A549 treated with ZK216348 at 1 μM for 4 hours (cell line): ENCODE measurements around the gene PORCN. TPM values are rescaled to one million over a fixed set of nuclear protein-coding genes. Genes with fewer than 3 reads are reported as not detected.

ENCODE experiments used
- total RNA-seq: library from RNA; stranded (reverse); fragments of 200-300 nt; extraction: Qiagen RNA extraction; gene quantifications from 5 replicates; pipeline ENCODE4 v1.2.3, GENCODE V29; 2022; ENCODE audit warnings: low read depth

PORCN gene
- total RNA-seq: 12.4 to 19.4 TPM (median 18.0 TPM) in 5 replicates

DNA sequence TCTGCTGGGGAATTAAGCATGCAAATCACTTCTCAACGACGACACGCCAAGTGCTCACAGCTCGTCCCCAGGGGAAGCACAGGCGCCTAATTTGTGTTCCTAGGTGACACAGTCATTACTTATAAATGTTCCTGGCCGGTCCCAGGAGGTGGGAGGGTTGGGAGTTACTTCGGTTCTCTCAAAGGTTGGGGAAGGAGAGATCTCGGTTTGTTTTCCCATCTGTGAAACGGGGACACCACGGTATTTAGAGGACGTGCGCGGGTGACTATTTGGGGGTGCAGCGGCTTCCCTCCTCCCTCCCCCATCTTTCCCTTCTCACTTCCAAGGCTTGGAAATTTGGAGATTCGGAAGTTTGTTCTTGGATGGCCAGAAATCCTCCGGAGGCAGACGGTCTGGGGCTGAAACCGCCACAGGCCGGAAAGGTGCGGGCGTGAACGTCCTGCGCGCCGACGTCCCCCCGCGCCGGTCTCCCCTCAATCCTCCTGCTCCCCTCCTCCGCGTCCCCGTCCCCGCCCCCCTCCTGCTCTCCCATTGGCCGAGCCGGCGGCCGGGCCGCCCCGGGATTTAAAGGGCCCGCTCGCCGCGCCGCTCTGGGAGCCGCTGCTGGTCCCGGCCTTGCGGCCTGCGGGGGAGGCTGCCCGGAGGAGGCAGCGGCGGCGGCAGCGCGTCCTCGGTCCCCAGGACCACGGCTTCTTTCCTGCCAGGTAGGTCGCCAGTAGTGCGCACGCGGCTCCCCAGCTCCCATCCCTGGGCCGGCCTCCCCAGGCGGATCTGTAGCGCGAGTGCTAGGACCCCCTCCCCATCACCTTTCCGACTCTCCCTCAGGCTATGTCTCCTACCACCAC lies at the start of gene PORCN:
Gene PORCN (plus strand): TSS at position 593 of the 845 bp plus-strand sequence. CDS start 829 bp downstream, outside the sequence.

DNA sequence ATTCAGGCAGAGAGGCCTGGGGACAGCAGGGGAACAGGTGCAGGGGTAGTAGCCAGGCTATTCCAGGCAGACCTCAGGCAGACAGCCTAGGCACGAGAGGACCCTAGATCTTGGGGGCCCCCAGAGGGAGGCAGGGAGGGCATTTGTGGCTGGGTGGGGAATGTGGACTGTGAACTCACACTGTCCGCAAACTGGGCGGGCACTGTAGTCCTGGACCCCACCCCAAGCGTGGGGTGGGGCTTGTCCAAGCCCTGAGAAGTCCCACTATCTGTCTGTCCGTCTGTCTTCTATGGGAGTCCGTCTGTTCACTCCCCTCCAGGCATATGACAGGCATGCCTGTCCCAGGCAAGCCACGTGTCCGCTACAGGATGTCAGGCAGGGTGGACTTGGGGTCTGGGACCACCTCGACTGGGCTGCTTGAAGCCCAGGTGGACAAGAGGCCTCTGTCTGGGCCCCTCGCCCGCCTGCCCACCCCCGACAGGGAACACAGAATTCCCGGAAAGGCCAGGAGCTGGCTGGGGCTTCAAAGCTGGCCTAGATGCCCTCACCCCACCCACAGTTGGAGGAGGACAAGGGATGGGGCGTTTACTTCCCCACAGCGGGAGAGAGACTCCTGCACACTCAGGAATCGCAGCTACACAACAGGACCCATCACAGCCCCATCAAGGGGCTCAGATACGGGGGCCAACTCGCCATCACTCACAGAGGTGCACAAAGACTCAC lies 38.5 kb upstream of the PORCN start, which contains the start of gene SLC38A5:
Gene SLC38A5 (minus strand): TSS at position 151 of the 723 bp plus-strand sequence. CDS start 2,336 bp downstream, outside the sequence.

DNA sequence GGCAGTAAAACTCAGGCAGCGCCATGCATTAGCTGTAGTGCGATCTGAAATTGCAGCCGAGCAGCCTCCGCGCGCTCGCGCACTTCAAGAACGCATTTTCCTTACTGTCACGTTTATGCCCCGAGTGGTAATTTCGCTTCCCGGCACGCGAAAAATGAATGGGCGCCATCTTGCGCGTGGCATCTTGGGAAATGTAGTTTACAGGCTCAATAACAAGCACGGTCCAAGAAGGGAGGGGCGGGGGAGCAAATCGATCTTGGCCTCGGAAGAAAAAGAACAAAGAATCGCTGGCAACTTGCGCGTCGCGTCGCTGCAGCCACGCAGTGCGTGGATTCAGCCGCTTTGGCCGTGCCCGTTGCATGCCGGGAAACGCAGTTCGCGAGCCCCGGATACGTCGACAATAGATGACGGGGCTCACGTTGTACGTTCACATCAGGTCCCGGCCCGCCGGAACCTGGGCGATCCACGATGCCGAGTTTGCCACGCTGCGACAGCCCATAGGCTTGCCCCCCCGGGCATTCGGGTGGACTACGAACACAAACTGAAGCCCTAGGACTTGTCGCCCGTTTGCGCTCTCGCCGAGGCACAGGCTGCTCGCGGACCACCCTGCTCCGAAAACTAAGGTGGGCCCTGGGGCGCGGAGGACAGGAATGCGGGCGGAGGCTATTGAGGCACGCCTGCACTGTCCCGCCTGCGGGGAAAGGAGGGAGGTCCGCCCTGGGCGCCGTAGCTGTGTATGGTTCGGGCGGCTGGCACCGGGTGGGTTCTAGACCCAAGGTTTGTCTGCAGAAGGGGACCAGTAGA lies 32.8 kb upstream of the PORCN start, which contains the start of gene FTSJ1:
Gene FTSJ1 (plus strand): TSS at position 426 of the 804 bp plus-strand sequence. CDS start 1,849 bp downstream, outside the sequence.

DNA sequence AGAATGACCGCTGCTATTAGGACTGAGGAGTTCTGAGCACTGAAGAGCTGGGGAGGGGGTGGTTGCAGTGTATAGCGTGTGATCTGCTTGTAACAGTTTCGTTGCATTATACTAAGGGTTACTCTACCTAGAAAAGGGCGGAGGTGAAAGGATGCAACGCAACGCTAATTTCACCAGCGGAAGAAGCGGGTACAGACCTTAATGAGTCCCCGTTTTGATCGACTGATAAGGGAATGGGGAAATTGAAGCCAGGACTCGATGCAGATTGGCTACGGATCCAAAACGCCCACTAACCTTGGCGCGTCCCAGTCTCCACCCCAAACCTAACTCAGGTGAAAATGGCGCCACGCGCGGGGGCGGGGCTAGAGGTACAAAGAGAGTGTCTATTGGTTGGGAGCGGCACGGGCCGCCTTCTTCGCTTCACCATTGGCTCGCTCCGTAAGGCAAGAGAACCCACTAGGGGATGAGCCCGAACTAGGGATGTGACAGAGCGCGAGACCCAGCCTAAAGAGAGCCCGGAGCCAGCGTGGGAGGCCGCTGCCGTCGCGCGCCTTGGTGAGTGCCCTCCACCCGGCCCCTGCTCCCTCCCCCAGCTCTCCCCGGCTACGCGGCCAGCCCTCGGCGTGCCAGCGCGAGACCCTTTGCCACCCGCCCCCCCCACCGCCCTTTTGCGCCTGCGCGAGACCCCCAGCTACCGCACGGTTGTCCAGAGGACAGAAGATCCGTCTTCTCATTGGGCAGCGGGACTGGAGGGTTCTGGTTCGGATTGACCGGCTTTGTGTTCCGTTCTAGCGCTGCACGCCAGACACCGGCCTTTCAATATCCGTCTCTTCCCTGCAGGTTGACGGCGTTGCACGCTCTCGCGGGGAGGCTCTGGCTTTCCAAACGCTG lies 12.8 kb downstream of the PORCN start, which contains the start of gene EBP:
Gene EBP (plus strand): TSS at position 456 of the 891 bp plus-strand sequence. CDS start 1,964 bp downstream, outside the sequence.

DNA sequence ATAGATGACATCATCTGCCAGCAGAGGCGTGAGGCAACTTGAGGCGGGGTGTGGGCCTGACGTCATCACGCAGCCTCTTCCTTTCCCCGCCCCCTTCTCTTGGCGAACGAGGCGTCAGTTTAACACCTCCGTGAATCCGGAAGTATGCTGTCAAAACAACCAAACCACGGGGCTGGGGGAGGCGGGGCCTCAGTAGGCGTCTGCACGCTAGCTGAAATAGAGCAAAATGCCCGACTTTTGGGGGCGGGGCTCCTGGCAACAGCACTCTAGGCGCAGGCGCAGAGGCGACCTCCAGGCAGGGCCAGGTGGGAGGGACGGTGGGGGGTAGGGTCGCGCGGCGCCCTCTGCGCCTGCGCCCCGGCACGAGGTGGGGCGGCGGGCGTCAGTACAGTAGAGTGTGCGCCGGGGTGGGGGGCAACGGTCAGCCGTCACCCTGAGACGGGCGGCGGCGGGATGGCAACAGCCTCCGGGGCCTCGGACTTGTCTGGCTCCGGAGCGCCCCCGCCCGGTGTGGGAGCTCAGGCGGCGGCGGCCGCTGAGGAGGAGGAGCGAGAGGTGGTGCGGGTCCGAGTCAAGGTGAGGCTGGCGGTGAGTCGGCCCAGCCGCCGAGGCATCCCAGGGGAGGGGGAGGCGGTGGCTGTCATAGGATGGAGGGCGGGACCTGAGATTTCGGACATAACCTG lies 30.7 kb downstream of the PORCN start, which contains the start of gene TBC1D25:
Gene TBC1D25 (plus strand): TSS at position 370 of the 683 bp plus-strand sequence. CDS start 84 bp downstream, at position 454.

Other genes with a start within 250 kb of the PORCN start
- not detected in 5 replicates for gene SSX3, start 152.3 kb upstream of the PORCN start, total RNA-seq
- not detected in 5 replicates for gene SSX4, start 125.5 kb upstream of the PORCN start, total RNA-seq
- not detected in 5 replicates for gene SSX4B, start 97.0 kb upstream of the PORCN start, total RNA-seq
- 0.32 to 0.38 TPM (median 0.35 TPM) in 3 of 5 replicates, not detected in the others for gene SLC38A5, start 38.7 kb upstream of the PORCN start, total RNA-seq
- 64.7 to 76.3 TPM (median 69.2 TPM) in 5 replicates for gene FTSJ1, start 32.8 kb upstream of the PORCN start, total RNA-seq
- 111 to 149 TPM (median 144 TPM) in 5 replicates for gene EBP, start 12.8 kb downstream of the PORCN start, total RNA-seq
- 9.4 to 13.6 TPM (median 12.3 TPM) in 5 replicates for gene TBC1D25, start 30.7 kb downstream of the PORCN start, total RNA-seq
- gene RBM3, start 65.5 kb downstream of the PORCN start, total RNA-seq: 327 to 627 TPM (median 354 TPM) in 5 replicates
- gene WDR13, start 88.5 kb downstream of the PORCN start, total RNA-seq: 56.8 to 92.4 TPM (median 73.5 TPM) in 5 replicates
- gene WAS, start 174.8 kb downstream of the PORCN start, total RNA-seq: 0.13 to 0.52 TPM (median 0.19 TPM) in 4 of 5 replicates, not detected in the other
- 17.4 to 24.2 TPM (median 23.1 TPM) in 5 replicates for gene SUV39H1, start 187.7 kb downstream of the PORCN start, total RNA-seq